SK-N-SH (cell line): ENCODE measurements around the gene FOXRED1. TPM values are rescaled to one million over a fixed set of nuclear protein-coding genes. Genes with fewer than 3 reads are reported as not detected.

Experiments used
- CTCF ChIA-PET: fragments of 300-600, 350-600 bp; formaldehyde crosslinking; extraction: SDS; loops from one replicate; lab custom pipeline; 2021; lab: Yijun Ruan, JAX
- POLR2A ChIA-PET: fragments of 350-600 bp; sonication (Branson Sonifier 250); formaldehyde crosslinking; extraction: SDS; loops from one replicate; lab custom pipeline; 2020; ENCODE audit warnings: antibody characterized with exemption, inconsistent platforms; lab: Yijun Ruan, JAX
- DNase-seq: peaks from one replicate; pipeline ENCODE4 v3.0.0; 2012
- H2AFZ ChIP-seq: fragments of 200-600 bp; sonication (generic); 2 replicates; pipeline ENCODE4 v1.8.1; 2016; ENCODE audit warnings: antibody characterized with exemption, mild to moderate bottlenecking, low read depth
- H3F3A ChIP-seq: fragments of 200-600 bp; sonication (generic); replicated peaks from 2 replicates; pipeline ENCODE3; 2016; ENCODE audit warnings: antibody characterized with exemption, mild to moderate bottlenecking; ENCODE audit not compliant: insufficient read depth
- H3K27ac ChIP-seq, 2 experiments: fragments of 200-500 bp in 1 of 2; fragments of 200-600 bp in 1 of 2; sonication (Bioruptor generic) in 1 of 2; sonication (generic), shearing (Covaris generic) in 1 of 2; 2 replicates each; pipeline versions ENCODE4 v1.5.1 to v1.6.1; 2014 to 2016; ENCODE audit warnings: low read depth in 2 of 2, inconsistent platforms in 1 of 2, low read length in 1 of 2, mild to moderate bottlenecking in 1 of 2, mixed read lengths in 1 of 2
- H3K27me3 ChIP-seq: fragments of 200-600 bp; sonication (generic), shearing (Covaris generic); 2 replicates; pipeline ENCODE4 v1.6.1; 2016; ENCODE audit warnings: mixed run types; ENCODE audit not compliant: insufficient read depth
- H3K36me3 ChIP-seq, 2 experiments: fragments of 200-500 bp in 1 of 2; fragments of 200-600 bp in 1 of 2; sonication (Bioruptor generic) in 1 of 2; sonication (generic) in 1 of 2; replicated peaks in 1 of 2; 2 replicates each; pipeline versions ENCODE3 to v1.5.1; 2014 to 2016; ENCODE audit warnings: low read length in 1 of 2, mild to moderate bottlenecking in 1 of 2; ENCODE audit not compliant: insufficient read depth in 2 of 2, control insufficient read depth in 1 of 2
- H3K4me1 ChIP-seq, 2 experiments: fragments of 200-500 bp in 1 of 2; fragments of 200-600 bp in 1 of 2; sonication (Bioruptor generic) in 1 of 2; sonication (generic), shearing (Covaris generic) in 1 of 2; 2 replicates each; pipeline versions ENCODE4 v1.5.1 to v1.6.1; 2014 to 2016; ENCODE audit warnings: low read depth in 1 of 2, low read length in 1 of 2, mixed run types in 1 of 2; ENCODE audit not compliant: insufficient read depth in 2 of 2, control insufficient read depth in 1 of 2
- H3K4me2 ChIP-seq: fragments of 200-600 bp; sonication (generic), shearing (Covaris generic); 2 replicates; pipeline ENCODE4 v1.6.1; 2017; ENCODE audit warnings: mixed run types
- H3K4me3 ChIP-seq, 2 experiments: fragments of 200-500 bp in 1 of 2; fragments of 200-600 bp in 1 of 2; sonication (Bioruptor generic) in 1 of 2; sonication (generic), shearing (Covaris generic) in 1 of 2; 2 replicates each; pipeline versions ENCODE4 v1.5.1 to v1.8.1; 2014 to 2016; ENCODE audit warnings: low read depth in 2 of 2, inconsistent platforms in 1 of 2, low read length in 1 of 2, mild to moderate bottlenecking in 1 of 2, mixed read lengths in 1 of 2, moderate library complexity in 1 of 2
- H3K79me2 ChIP-seq: fragments of 200-600 bp; sonication (generic); 2 replicates; pipeline ENCODE4 v1.8.1; 2017; ENCODE audit warnings: mild to moderate bottlenecking; ENCODE audit not compliant: insufficient read depth
- H3K9ac ChIP-seq: fragments of 200-600 bp; sonication (generic); 2 replicates; pipeline ENCODE4 v1.6.1; 2017; ENCODE audit warnings: mixed run types
- H3K9me2 ChIP-seq: fragments of 200-600 bp; sonication (generic); 2 replicates; pipeline ENCODE4 v1.6.1; 2017; ENCODE audit warnings: mixed run types
- H3K9me3 ChIP-seq: fragments of 200-600 bp; sonication (generic); 2 replicates; pipeline ENCODE4 v1.6.1; 2017; ENCODE audit warnings: mixed run types, mild to moderate bottlenecking, moderate library complexity
- H4K20me1 ChIP-seq: fragments of 200-600 bp; sonication (generic); 2 replicates; pipeline ENCODE4 v1.6.1; 2017; ENCODE audit warnings: mild to moderate bottlenecking, mixed run types; ENCODE audit not compliant: insufficient read depth
- CHD2 ChIP-seq: fragments of 150-350 bp; IDR thresholded peaks from 2 replicates; pipeline ENCODE4 v1.6.1; 2018; ENCODE audit warnings: low read length; ENCODE audit not compliant: partially characterized antibody
- FOXJ3 ChIP-seq: sonication (generic); formaldehyde crosslinking; IDR thresholded peaks from 2 replicates; pipeline ENCODE4 v1.5.1; 2020; ENCODE audit warnings: mild to moderate bottlenecking, missing genetic modification reagents
- GABPA ChIP-seq: IDR thresholded peaks from 2 replicates; pipeline ENCODE4 v1.4.0; 2012; ENCODE audit warnings: low read depth, mild to moderate bottlenecking
- SIN3A ChIP-seq: IDR thresholded peaks from 2 replicates; pipeline ENCODE4 v1.6.1; 2012; ENCODE audit warnings: low read depth, mild to moderate bottlenecking, low read length, moderate library complexity, borderline replicate concordance
- TCF12 ChIP-seq: IDR thresholded peaks from 2 replicates; pipeline ENCODE4 v1.4.0; 2012
- USF1 ChIP-seq: IDR thresholded peaks from 2 replicates; pipeline ENCODE4 v1.4.0; 2012; ENCODE audit warnings: low read depth, borderline replicate concordance
- YY1 ChIP-seq: IDR thresholded peaks from 2 replicates; pipeline ENCODE4 v1.4.0; 2012; ENCODE audit warnings: low read depth, mild to moderate bottlenecking
- WGBS: methylation state at CpG from one replicate; pipeline ENCODE4 v1.1.6; 2017; ENCODE audit warnings: low lambda C conversion rate; 5-methylcytosine and 5-hydroxymethylcytosine counted together
- polyA plus RNA-seq, 3 experiments: library from polyadenylated mRNA; depleted of rRNA; stranded (reverse); fragments of >200 nt; gene quantifications; 2 replicates each; pipeline ENCODE4 v1.2.3, GENCODE V29; 2012
- TF ChIP-seq, protein P1 (sequence below): IDR thresholded peaks from 2 replicates; pipeline ENCODE4 v1.6.1; 2012; ENCODE audit warnings: mild to moderate bottlenecking, low read depth, low read length, moderate library complexity

The FOXRED1 gene
- polyA plus RNA-seq, 1 of the 3 experiments (the other 2 are of a cell fraction), result 35.2 TPM

DNA sequence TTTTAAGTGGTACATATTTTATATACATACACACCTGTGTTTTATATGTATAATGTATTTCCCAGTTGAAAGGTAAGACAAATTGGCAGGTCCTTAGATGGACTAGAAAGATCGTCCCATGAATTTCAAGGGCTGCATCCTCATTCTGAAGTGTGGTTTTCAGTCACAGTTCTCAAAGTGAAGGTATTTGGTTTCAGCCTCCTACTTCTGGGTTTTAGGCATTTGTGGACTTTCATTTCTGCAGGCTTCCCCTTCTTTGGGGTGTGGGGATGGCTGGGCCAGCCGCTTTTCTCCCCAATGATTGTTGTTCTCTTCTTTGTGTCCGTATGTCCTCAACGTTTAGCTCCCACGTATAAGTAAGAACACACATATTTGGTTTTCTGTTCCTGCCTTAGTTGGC, 44.9 kb downstream of the FOXRED1 start:
- WGBS, result 97% methylated on average over 5 of the region's 5 CpGs
- ChIA-PET CTCF (interaction anchor here (0.8 kb wide), 1 partner anchor 167 kb away, joined by 3 read pairs; no protein-coding TSS in a partner anchor), POLR2A (no interaction called here)
- Histone ChIP-seq H3F3A (peaks cover 23% of the 10 kb centered on the region), H3K27me3 (no peaks in the 10 kb centered on the region), H3K4me1 (peaks cover 20 to 23% of the 10 kb centered on the region in 2 experiments), H3K9ac (no peak overlapping the region), H3K4me2 (no peak overlapping the region), H3K79me2 (no peaks in the 10 kb centered on the region; the same call in 1 of the 2 replicates), H3K9me2 (no peaks in the 10 kb centered on the region), H2AFZ (no peak overlapping the region), H3K9me3 (no peaks in the 10 kb centered on the region), H3K4me3 (no peak overlapping the region), H3K27ac (no peak overlapping the region), H4K20me1 (no peaks in the 10 kb centered on the region), H3K36me3 (peaks cover 6 to 11% of the 10 kb centered on the region in 2 experiments)
- TF ChIP-seq USF1, result no peak
- TF ChIP-seq GABPA, result no peak
- TF ChIP-seq TCF12, result no peak
- TF ChIP-seq, protein P1, sequence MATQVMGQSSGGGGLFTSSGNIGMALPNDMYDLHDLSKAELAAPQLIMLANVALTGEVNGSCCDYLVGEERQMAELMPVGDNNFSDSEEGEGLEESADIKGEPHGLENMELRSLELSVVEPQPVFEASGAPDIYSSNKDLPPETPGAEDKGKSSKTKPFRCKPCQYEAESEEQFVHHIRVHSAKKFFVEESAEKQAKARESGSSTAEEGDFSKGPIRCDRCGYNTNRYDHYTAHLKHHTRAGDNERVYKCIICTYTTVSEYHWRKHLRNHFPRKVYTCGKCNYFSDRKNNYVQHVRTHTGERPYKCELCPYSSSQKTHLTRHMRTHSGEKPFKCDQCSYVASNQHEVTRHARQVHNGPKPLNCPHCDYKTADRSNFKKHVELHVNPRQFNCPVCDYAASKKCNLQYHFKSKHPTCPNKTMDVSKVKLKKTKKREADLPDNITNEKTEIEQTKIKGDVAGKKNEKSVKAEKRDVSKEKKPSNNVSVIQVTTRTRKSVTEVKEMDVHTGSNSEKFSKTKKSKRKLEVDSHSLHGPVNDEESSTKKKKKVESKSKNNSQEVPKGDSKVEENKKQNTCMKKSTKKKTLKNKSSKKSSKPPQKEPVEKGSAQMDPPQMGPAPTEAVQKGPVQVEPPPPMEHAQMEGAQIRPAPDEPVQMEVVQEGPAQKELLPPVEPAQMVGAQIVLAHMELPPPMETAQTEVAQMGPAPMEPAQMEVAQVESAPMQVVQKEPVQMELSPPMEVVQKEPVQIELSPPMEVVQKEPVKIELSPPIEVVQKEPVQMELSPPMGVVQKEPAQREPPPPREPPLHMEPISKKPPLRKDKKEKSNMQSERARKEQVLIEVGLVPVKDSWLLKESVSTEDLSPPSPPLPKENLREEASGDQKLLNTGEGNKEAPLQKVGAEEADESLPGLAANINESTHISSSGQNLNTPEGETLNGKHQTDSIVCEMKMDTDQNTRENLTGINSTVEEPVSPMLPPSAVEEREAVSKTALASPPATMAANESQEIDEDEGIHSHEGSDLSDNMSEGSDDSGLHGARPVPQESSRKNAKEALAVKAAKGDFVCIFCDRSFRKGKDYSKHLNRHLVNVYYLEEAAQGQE, result no peak
- TF ChIP-seq YY1, result no peak
- no peak for TF ChIP-seq SIN3A
- DNase-seq, result no peak

DNA sequence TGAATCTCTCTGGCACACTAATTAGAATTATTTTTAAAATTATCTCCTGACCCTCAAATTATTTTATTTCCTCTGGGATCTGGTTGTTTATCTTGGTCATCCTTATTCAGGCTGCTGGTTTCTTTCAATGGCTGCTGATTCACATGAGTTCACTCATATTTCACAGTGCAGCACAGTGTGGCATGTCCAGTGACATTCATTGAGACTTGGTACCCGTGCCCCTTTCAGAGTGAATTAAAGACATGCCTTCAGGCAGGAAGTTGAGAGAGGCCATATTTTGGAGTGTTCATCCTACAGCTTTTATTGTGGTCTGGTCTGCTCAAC, 48.4 kb downstream of the FOXRED1 start:
- DNase-seq, result no peak
- H3K9me2 ChIP-seq, result no peaks in the 10 kb centered on the region
- H3F3A ChIP-seq, result peaks cover 25% of the 10 kb centered on the region
- POLR2A ChIA-PET, result interaction anchor here (0.7 kb wide), 1 partner anchor 13 kb away, joined by 3 read pairs; the partner anchor contains the start of gene DCPS
- H3K9me3 ChIP-seq, result no peaks in the 10 kb centered on the region
- peak overlapping the region; percentile 66 for H2AFZ ChIP-seq
- 18% methylated on average over 1 of the region's 1 CpG for WGBS
- peak overlapping the region; percentile 78 to 91 for H3K27ac ChIP-seq
- no peaks in the 10 kb centered on the region for H3K27me3 ChIP-seq
- peaks cover 3% of the 10 kb centered on the region; the same call in 1 of the 2 replicates for H3K79me2 ChIP-seq
- CTCF ChIA-PET, result interaction anchor here (1.5 kb wide), 1 partner anchor 163 kb away, joined by 8 read pairs; no protein-coding TSS in a partner anchor
- no peak for TF ChIP-seq CHD2
- TF ChIP-seq TCF12, result peak; percentile 48; the same call in 1 of the 2 replicates
- TF ChIP-seq GABPA, result no peak
- no peak for TF ChIP-seq FOXJ3 (CRISPR knock-in tag)
- no peak overlapping the region for H3K4me3 ChIP-seq
- H3K9ac ChIP-seq, result peak overlapping the region; percentile 44; the same call in 1 of the 2 replicates
- H4K20me1 ChIP-seq, result no peaks in the 10 kb centered on the region
- peaks cover 24 to 26% of the 10 kb centered on the region in 2 experiments for H3K4me1 ChIP-seq
- H3K4me2 ChIP-seq, result peak overlapping the region; percentile 67
- peaks cover 2 to 11% of the 10 kb centered on the region in 2 experiments for H3K36me3 ChIP-seq
